OCI-LY1 (cell line): Measurements from ENCODE around the gene LAMA4.
"Not testable (repeated sequence)": the region's sequence is repeated elsewhere in the genome, so short reads cannot be mapped to it uniquely, and the experiment has no call there.

Experiments
- H2AFZ ChIP-seq: fragments of 200-600 bp; sonication (generic), shearing (Covaris generic); 2 replicates; pipeline ENCODE4 v1.6.0; 2014; ENCODE audit warnings: antibody characterized with exemption, mild to moderate bottlenecking, low read length
- H3F3A ChIP-seq: fragments of 200-600 bp; sonication (generic), shearing (Covaris generic); 2 replicates; pipeline ENCODE4 v1.6.0; 2014; ENCODE audit warnings: mild to moderate bottlenecking, antibody characterized with exemption, low read length, moderate library complexity; ENCODE audit not compliant: insufficient read depth
- H3K27ac ChIP-seq: fragments of 200-600 bp; sonication (generic); 2 replicates; pipeline ENCODE4 v1.5.1; 2014; ENCODE audit warnings: low read length, mixed run types, mild to moderate bottlenecking, low read depth; ENCODE audit not compliant: poor library complexity, severe bottlenecking
- H3K27me3 ChIP-seq: fragments of 200-600 bp; sonication (generic); 2 replicates; pipeline ENCODE4 v1.6.0; 2014; ENCODE audit warnings: antibody characterized with exemption, mild to moderate bottlenecking, low read length, moderate library complexity; ENCODE audit not compliant: insufficient read depth
- H3K36me3 ChIP-seq: fragments of 200-600 bp; sonication (generic); 2 replicates; pipeline ENCODE4 v1.6.1; 2014; ENCODE audit warnings: mild to moderate bottlenecking, antibody characterized with exemption, low read length, moderate library complexity, mixed read lengths; ENCODE audit not compliant: insufficient read depth
- H3K4me1 ChIP-seq: fragments of 200-600 bp; sonication (generic); 2 replicates; pipeline ENCODE4 v1.5.1; 2014; ENCODE audit warnings: mild to moderate bottlenecking, low read length, moderate library complexity; ENCODE audit not compliant: insufficient read depth, severe bottlenecking
- H3K4me2 ChIP-seq: fragments of 200-600 bp; sonication (generic), shearing (Covaris generic); 2 replicates; pipeline ENCODE4 v1.6.1; 2014; ENCODE audit warnings: low read length
- H3K4me3 ChIP-seq: fragments of 200-600 bp; sonication (generic); 2 replicates; pipeline ENCODE4 v1.5.1; 2014; ENCODE audit warnings: low read length, low read depth, mild to moderate bottlenecking, mixed read lengths; ENCODE audit not compliant: poor library complexity, severe bottlenecking
- H3K79me2 ChIP-seq: fragments of 200-600 bp; shearing (Covaris generic); 2 replicates; pipeline ENCODE4 v1.6.1; 2016; ENCODE audit warnings: mixed run types, low read length, mixed read lengths; ENCODE audit not compliant: insufficient read depth
- H3K9ac ChIP-seq: fragments of 200-600 bp; sonication (generic), shearing (Covaris generic); 2 replicates; pipeline ENCODE4 v1.6.1; 2014; ENCODE audit warnings: mild to moderate bottlenecking, low read length, mixed read lengths
- H3K9me2 ChIP-seq: fragments of 200-600 bp; sonication (generic), shearing (Covaris generic); 2 replicates; pipeline ENCODE4 v1.6.1; 2014; ENCODE audit warnings: low read depth, mild to moderate bottlenecking, low read length, mixed read lengths
- H3K9me3 ChIP-seq: fragments of 200-600 bp; shearing (Covaris generic); 2 replicates; pipeline ENCODE4 v1.6.1; 2014; ENCODE audit warnings: low read length, mixed read lengths
- H4K20me1 ChIP-seq: fragments of 200-600 bp; sonication (generic), shearing (Covaris generic); 2 replicates; pipeline ENCODE4 v1.6.0; 2016; ENCODE audit warnings: mild to moderate bottlenecking, low read length; ENCODE audit not compliant: insufficient read depth
- CTCF ChIP-seq: fragments of 200-600 bp; sonication (generic), shearing (Covaris generic); IDR thresholded peaks from 2 replicates; pipeline ENCODE4 v1.5.1; 2017; ENCODE audit warnings: mild to moderate bottlenecking, antibody characterized with exemption, low read length, moderate library complexity, mixed read lengths
- EZH2 ChIP-seq: fragments of 200-600 bp; sonication (generic), shearing (Covaris generic); IDR thresholded peaks from 2 replicates; pipeline ENCODE4 v1.8.0; 2017; ENCODE audit warnings: borderline replicate concordance, mixed run types, mild to moderate bottlenecking, antibody characterized with exemption, low read length, moderate library complexity, mixed read lengths

The LAMA4 gene

GRCh38 chr6:112106562-112106961 is 147.8 kb downstream of the LAMA4 start:
- no peak overlapping the region for H3K4me3 ChIP-seq
- no peak overlapping the region for H3K4me2 ChIP-seq
- H3K4me1 ChIP-seq = no peaks in the 10 kb centered on the region
- no peaks in the 10 kb centered on the region for H3F3A ChIP-seq
- no peak overlapping the region for H3K9ac ChIP-seq
- no peaks in the 10 kb centered on the region for H3K9me3 ChIP-seq
- no peaks in the 10 kb centered on the region for H4K20me1 ChIP-seq
- no peak overlapping the region for H2AFZ ChIP-seq
- H3K36me3 ChIP-seq = no peaks in the 10 kb centered on the region
- H3K9me2 ChIP-seq = no peaks in the 10 kb centered on the region
- no peaks in the 10 kb centered on the region for H3K27me3 ChIP-seq
- TF ChIP-seq EZH2 = no peak
- no peak for TF ChIP-seq CTCF
- no peak overlapping the region for H3K27ac ChIP-seq
- no peaks in the 10 kb centered on the region for H3K79me2 ChIP-seq

- not testable (repeated sequence) for H3K27ac ChIP-seq, H4K20me1 ChIP-seq, H3K4me1 ChIP-seq, H3K4me2 ChIP-seq, H3K27me3 ChIP-seq, H3F3A ChIP-seq, H3K9me2 ChIP-seq, H2AFZ ChIP-seq, H3K9me3 ChIP-seq, H3K79me2 ChIP-seq, H3K36me3 ChIP-seq, H3K9ac ChIP-seq, H3K4me3 ChIP-seq
These were observed 148.3 kb downstream of the LAMA4 start for GRCh38 chr6:112106026-112106425.

- Histone ChIP-seq H3K9ac (no peak overlapping the region), H3F3A (no peaks in the 10 kb centered on the region), H3K4me1 (no peaks in the 10 kb centered on the region), H3K27me3 (no peaks in the 10 kb centered on the region), H3K36me3 (no peaks in the 10 kb centered on the region), H3K4me2 (no peak overlapping the region), H2AFZ (no peak overlapping the region), H4K20me1 (no peaks in the 10 kb centered on the region), H3K79me2 (no peaks in the 10 kb centered on the region), H3K27ac (no peak overlapping the region), H3K9me2 (no peaks in the 10 kb centered on the region), H3K9me3 (no peaks in the 10 kb centered on the region), H3K4me3 (no peak overlapping the region)
- TF ChIP-seq EZH2 = no peak
- no peak for TF ChIP-seq CTCF
These were observed 153.8 kb downstream of the LAMA4 start for GRCh38 chr6:112100561-112100960.

GRCh38 chr6:112096901-112097300 is 157.5 kb downstream of the LAMA4 start:
- Histone ChIP-seq H3K27me3 (no peaks in the 10 kb centered on the region), H3K79me2 (no peaks in the 10 kb centered on the region), H3K27ac (no peak overlapping the region), H3K9me2 (no peaks in the 10 kb centered on the region), H3K4me1 (no peaks in the 10 kb centered on the region), H2AFZ (no peak overlapping the region), H3K9ac (no peak overlapping the region), H3K9me3 (no peaks in the 10 kb centered on the region), H3K4me3 (no peak overlapping the region), H3F3A (no peaks in the 10 kb centered on the region), H4K20me1 (no peaks in the 10 kb centered on the region), H3K4me2 (no peak overlapping the region), H3K36me3 (no peaks in the 10 kb centered on the region)
- TF ChIP-seq CTCF (no peak), EZH2 (no peak)
